Hematopoietic multipotent progenitor cell treated with erythropoietin and hydrocortisone succinate and interleukin-3 and kit ligand, for 15 days (in vitro differentiated cells): ENCODE measurements around the gene ORC6.

ENCODE experiments used
- DNase-seq: peaks from one replicate; pipeline ENCODE4 v3.0.0-alpha.2; 2015; ENCODE audit warnings: low spot score

The ORC6 gene

GRCh38 chr16:46731691-46732555 lies 42.5 kb downstream of the ORC6 start:
- no peak for DNase-seq

GRCh38 chr16:46732561-46732960 lies 43.1 kb downstream of the ORC6 start:
- DNase-seq = no peak

GRCh38 chr16:46733319-46733830 lies 43.9 kb downstream of the ORC6 start:
- no peak for DNase-seq

- DNase-seq = no peak
Observed at GRCh38 chr16:46736695-46737094, 47.2 kb downstream of the ORC6 start.

- no peak for DNase-seq
Observed at GRCh38 chr16:46737621-46738214, 48.3 kb downstream of the ORC6 start.

GRCh38 chr16:46739934-46740333 lies 50.5 kb downstream of the ORC6 start:
- no peak for DNase-seq

GRCh38 chr16:46743232-46743719 lies 53.8 kb downstream of the ORC6 start:
- DNase-seq = no peak

- no peak for DNase-seq
Observed at GRCh38 chr16:46745617-46746016, 56.2 kb downstream of the ORC6 start.

- no peak for DNase-seq
Observed at GRCh38 chr16:46746821-46747776, 57.6 kb downstream of the ORC6 start.
